ENCODE measurements around the gene VAV1. TPM values are rescaled to one million over a fixed set of nuclear protein-coding genes. Genes with fewer than 3 reads are reported as not detected.

VAV1 gene
- total RNA-seq, 2 donors from 2014 or later: 3.9 to 7.4 TPM

- intact Hi-C loops (cut with DNase I): no loop called here
- DNase-seq (no peak), ATAC-seq (no peak)
These were observed 134.1 kb downstream of the VAV1 start for GRCh38 chr19:6906559-6907060.

Small RNA genes within 50 kb of the gene (microRNA-seq; reads per million reads assigned to microRNA genes)
- gene MIR6791: 0 to 0.27 reads per million in 2 donors

Other genes with a start within 250 kb of the VAV1 start
- under 1 TPM; 0.29 to 0.71 TPM for gene TNFSF9, start 241.7 kb upstream of the VAV1 start, total RNA-seq
- gene CD70, start 181.6 kb upstream of the VAV1 start, total RNA-seq: not detected
- gene TNFSF14, start 102.5 kb upstream of the VAV1 start, total RNA-seq: 1 to 10 TPM; 2.1 to 3.2 TPM
- 1,000 to 10,000 TPM in 1 of 2 donors, 100 to 1,000 TPM in 1; 373 to 1,073 TPM for gene C3, start 52.1 kb upstream of the VAV1 start, total RNA-seq
- 10 to 100 TPM; 25.7 to 35.4 TPM for gene GPR108, start 35.1 kb upstream of the VAV1 start, total RNA-seq
- gene TRIP10, start 33.0 kb upstream of the VAV1 start, total RNA-seq: 10 to 100 TPM; 67.5 to 74.0 TPM
- gene SH2D3A, start 5.3 kb upstream of the VAV1 start, total RNA-seq: under 1 TPM; 0.47 to 0.65 TPM
- gene ADGRE1, start 114.9 kb downstream of the VAV1 start, total RNA-seq: under 1 TPM; 0.21 to 0.31 TPM
- not detected for gene MBD3L2B, start 248.7 kb downstream of the VAV1 start, total RNA-seq

All from left cardiac atrium (tissue), 4 donors.